Measurements from ENCODE around the gene DENND1B. TPM values are rescaled to one million over a fixed set of nuclear protein-coding genes. Genes with fewer than 3 reads are reported as not detected.
A peak's percentile ranks its signal among the peaks of the same experiment; 100 is the strongest.

Gene DENND1B
- total RNA-seq, 1 experiment from 2014 or later, result 14.1 TPM

DNA sequence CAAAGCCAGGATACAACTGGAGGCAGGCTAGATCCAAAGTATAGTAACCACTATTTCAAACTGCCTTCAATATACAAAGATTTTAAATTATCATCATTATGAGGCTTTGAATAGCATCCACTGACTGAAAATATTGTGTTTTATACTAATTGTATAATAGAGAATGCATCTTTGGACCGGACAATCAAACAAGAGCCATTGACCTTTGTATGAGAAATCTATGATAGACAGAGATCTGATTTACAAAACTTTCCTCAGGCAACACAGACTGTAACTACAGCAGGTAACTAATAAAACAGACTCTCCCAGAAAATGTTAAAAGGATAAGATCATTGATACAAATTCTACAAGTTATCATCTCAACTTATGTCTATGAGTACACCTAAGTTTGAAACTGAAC lies 152.9 kb downstream of the DENND1B start:
- Histone ChIP-seq H2AFZ (no peak overlapping the region), H3K4me3 (no peak overlapping the region), H3K36me3 (ENCODE audit: low read depth) (no peaks in the 10 kb centered on the region), H3F3A (ENCODE audit: insufficient read depth, low read depth) (no peaks in the 10 kb centered on the region), H3K4me2 (no peak overlapping the region), H3K4me1 (replicated peaks; ENCODE audit: insufficient read depth) (no peaks in the 10 kb centered on the region), H3K27me3 (ENCODE audit: insufficient read depth, low read depth) (no peaks in the 10 kb centered on the region), H3K27ac (no peak overlapping the region), H4K20me1 (ENCODE audit: insufficient read depth) (no peaks in the 10 kb centered on the region), H3K9me2 (ENCODE audit: insufficient read depth) (no peaks in the 10 kb centered on the region), H3K79me2 (ENCODE audit: low read depth) (no peaks in the 10 kb centered on the region), H3K9me3 (ENCODE audit: insufficient read depth, low read depth) (no peaks in the 10 kb centered on the region)
- DNase-seq, result no peak
- ChIA-PET POLR2A (ENCODE audit: unreplicated experiment) (no interaction called here), CTCF (no interaction called here)
- no peak for TF ChIP-seq EZH2 (IDR thresholded peaks at IDR 0.05; ENCODE audit: low read depth)
- TF ChIP-seq, protein P1, sequence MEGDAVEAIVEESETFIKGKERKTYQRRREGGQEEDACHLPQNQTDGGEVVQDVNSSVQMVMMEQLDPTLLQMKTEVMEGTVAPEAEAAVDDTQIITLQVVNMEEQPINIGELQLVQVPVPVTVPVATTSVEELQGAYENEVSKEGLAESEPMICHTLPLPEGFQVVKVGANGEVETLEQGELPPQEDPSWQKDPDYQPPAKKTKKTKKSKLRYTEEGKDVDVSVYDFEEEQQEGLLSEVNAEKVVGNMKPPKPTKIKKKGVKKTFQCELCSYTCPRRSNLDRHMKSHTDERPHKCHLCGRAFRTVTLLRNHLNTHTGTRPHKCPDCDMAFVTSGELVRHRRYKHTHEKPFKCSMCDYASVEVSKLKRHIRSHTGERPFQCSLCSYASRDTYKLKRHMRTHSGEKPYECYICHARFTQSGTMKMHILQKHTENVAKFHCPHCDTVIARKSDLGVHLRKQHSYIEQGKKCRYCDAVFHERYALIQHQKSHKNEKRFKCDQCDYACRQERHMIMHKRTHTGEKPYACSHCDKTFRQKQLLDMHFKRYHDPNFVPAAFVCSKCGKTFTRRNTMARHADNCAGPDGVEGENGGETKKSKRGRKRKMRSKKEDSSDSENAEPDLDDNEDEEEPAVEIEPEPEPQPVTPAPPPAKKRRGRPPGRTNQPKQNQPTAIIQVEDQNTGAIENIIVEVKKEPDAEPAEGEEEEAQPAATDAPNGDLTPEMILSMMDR (conservative IDR thresholded peaks at IDR 0.05), result no peak
- intact Hi-C loops (cut with micrococcal nuclease; ENCODE audit: unreplicated experiment), result loop anchor here (5.0 kb wide), 1 partner anchor 535 kb away; the partner anchor contains the start of gene NEK7
- no TSS peak for BruUV-seq (replicated peaks)

DNA sequence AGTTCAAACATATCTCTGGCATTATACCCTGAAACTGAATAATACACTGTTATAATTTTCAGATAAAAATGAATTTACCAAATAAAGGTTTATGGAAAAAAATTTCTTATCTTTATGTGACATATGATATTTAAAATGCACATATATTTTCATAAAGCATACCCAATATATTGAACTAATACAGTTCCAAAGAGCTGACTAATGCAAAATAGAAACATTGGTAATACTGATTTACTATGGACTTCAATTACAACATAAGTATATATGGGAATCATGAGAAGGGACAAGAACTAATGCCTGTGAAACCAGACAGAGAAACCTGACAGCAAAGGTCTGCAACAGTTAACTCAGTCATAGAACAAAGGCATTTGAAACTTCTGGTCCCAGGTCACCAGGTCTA lies 153.5 kb downstream of the DENND1B start:
- ChIA-PET POLR2A (ENCODE audit: unreplicated experiment) (no interaction called here), CTCF (no interaction called here)
- Histone ChIP-seq H2AFZ (no peak overlapping the region), H3K9me3 (ENCODE audit: insufficient read depth, low read depth) (no peaks in the 10 kb centered on the region), H3K4me1 (replicated peaks; ENCODE audit: insufficient read depth) (no peaks in the 10 kb centered on the region), H3K4me2 (no peak overlapping the region), H3K79me2 (ENCODE audit: low read depth) (no peaks in the 10 kb centered on the region), H3F3A (ENCODE audit: insufficient read depth, low read depth) (no peaks in the 10 kb centered on the region), H3K36me3 (ENCODE audit: low read depth) (no peaks in the 10 kb centered on the region), H3K9me2 (ENCODE audit: insufficient read depth) (no peaks in the 10 kb centered on the region), H3K27me3 (ENCODE audit: insufficient read depth, low read depth) (no peaks in the 10 kb centered on the region), H3K27ac (no peak overlapping the region), H3K4me3 (no peak overlapping the region), H4K20me1 (ENCODE audit: insufficient read depth) (no peaks in the 10 kb centered on the region)
- no TSS peak for BruUV-seq (replicated peaks)
- no peak for DNase-seq
- intact Hi-C loops (cut with micrococcal nuclease; ENCODE audit: unreplicated experiment), result loop anchor here (2.0 to 5.0 kb wide), 2 partner anchors 247 to 536 kb away; partner anchors contain the start of gene NEK7
- TF ChIP-seq, protein P1 (conservative IDR thresholded peaks at IDR 0.05), result no peak
- TF ChIP-seq EZH2 (IDR thresholded peaks at IDR 0.05; ENCODE audit: low read depth), result no peak

DNA sequence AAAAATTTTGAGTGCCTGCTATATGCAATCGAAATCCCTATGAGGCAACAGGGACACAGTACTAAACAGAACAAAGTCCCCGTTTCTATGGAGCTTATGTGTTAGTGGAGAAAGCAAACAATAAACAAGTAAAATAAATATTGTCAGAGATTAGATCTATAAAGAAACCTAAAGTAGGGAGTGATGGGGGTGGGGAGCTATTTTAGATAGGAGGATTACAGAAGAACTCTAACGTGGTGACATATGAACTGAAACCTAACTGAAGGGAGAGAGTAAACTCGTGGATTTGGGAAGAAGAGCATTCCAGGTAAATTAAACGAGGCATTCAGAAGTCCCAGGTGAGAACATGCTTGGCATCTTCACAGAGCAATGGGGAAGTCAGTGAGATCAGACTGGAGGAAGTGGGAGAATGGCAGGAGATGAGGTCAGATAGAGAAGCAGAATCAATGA lies 154.5 kb downstream of the DENND1B start:
- no peaks in the 10 kb centered on the region for H3K4me1 ChIP-seq (replicated peaks; ENCODE audit: insufficient read depth)
- H3K9me3 ChIP-seq (ENCODE audit: insufficient read depth, low read depth), result no peaks in the 10 kb centered on the region
- DNase-seq, result peak in 1 of 2 experiments; percentile 36
- no peak overlapping the region for H3K4me2 ChIP-seq
- no peak overlapping the region for H3K27ac ChIP-seq
- H3K79me2 ChIP-seq (ENCODE audit: low read depth), result no peaks in the 10 kb centered on the region
- no peaks in the 10 kb centered on the region for H3K27me3 ChIP-seq (ENCODE audit: insufficient read depth, low read depth)
- intact Hi-C loops (cut with micrococcal nuclease; ENCODE audit: unreplicated experiment), result loop anchor here (2.0 to 5.0 kb wide), 2 partner anchors 248 to 537 kb away; partner anchors contain the start of gene NEK7
- no peaks in the 10 kb centered on the region for H3F3A ChIP-seq (ENCODE audit: insufficient read depth, low read depth)
- H4K20me1 ChIP-seq (ENCODE audit: insufficient read depth), result 0 out of 2 replicates have a peak, but pooled peaks cover 2% of the 10 kb centered on the region
- no peak overlapping the region for H3K4me3 ChIP-seq
- no peaks in the 10 kb centered on the region for H3K9me2 ChIP-seq (ENCODE audit: insufficient read depth)
- TF ChIP-seq, protein P1 (conservative IDR thresholded peaks at IDR 0.05), result no peak
- TF ChIP-seq EZH2 (IDR thresholded peaks at IDR 0.05; ENCODE audit: low read depth), result no peak
- no peaks in the 10 kb centered on the region for H3K36me3 ChIP-seq (ENCODE audit: low read depth)
- ChIA-PET CTCF (no interaction called here), POLR2A (ENCODE audit: unreplicated experiment) (no interaction called here)
- no peak overlapping the region for H2AFZ ChIP-seq
- no TSS peak for BruUV-seq (replicated peaks)
